SK-N-MC (cell line): ENCODE data around the gene JAZF1.

Experiments used
- EZH2 ChIP-seq: fragments of 200-600 bp; sonication (generic); IDR thresholded peaks from one replicate; pipeline ENCODE4 v1.6.1; 2017; ENCODE audit warnings: antibody characterized with exemption
- FOXP2 ChIP-seq: optimal IDR thresholded peaks from 2 replicates; pipeline ENCODE3; 2011; ENCODE audit warnings: mild to moderate bottlenecking, moderate library complexity; ENCODE audit not compliant: insufficient read depth; ENCODE audit errors: extremely low read length, control extremely low read depth
- POLR2AphosphoS5 ChIP-seq: IDR thresholded peaks from 2 replicates; pipeline ENCODE4 v1.6.1; 2012; ENCODE audit warnings: mild to moderate bottlenecking, low read depth, low read length, borderline replicate concordance

GRCh38 chr7:27925573-27926201 lies 254.9 kb downstream of the JAZF1 start:
- TF ChIP-seq EZH2 (no peak), POLR2AphosphoS5 (no peak), FOXP2 (no peak)
